ENCODE results near the gene M6PR. TPM values are rescaled to one million over a fixed set of nuclear protein-coding genes. Genes with fewer than 3 reads are reported as not detected.

Gene M6PR
- total and polyA plus RNA-seq, 2 of the 8 experiments (the other 6 are each of a cell fraction or from before 2014, with no cell fraction given) = 106 to 122 TPM

DNA sequence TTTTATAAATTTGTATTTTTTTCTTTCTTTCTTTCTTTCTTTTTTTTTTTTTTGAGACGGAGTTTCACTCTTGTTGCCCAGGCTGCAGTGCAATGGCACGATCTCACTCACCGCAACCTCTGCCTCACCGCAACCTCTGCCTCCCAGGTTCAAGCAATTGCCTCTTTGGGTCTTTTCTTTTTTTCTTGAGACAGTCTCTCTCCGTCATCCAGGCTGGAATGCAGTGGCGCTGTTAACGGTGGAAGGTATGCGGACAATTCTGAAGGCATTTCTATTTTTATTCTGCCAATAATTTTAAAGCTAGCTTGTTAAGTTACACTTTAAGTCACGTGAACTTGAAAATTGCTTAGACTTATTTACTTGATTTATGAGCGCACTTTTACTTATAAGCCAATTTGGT lies 43.9 kb downstream of the M6PR start:
- Histone ChIP-seq H3K4me2 (ENCODE audit: insufficient read depth in 1 of 2, low read depth in 2 of 2, low read length in 2 of 2) (peak overlapping the region in 1 of 2 experiments; percentile 10; a peak in 3 of 4 replicates), H2BK15ac (ENCODE audit: low read length) (no peak overlapping the region), H4K20me1 (replicated peaks in 1 of 2; ENCODE audit: control insufficient read depth in 1 of 2, insufficient read depth in 2 of 2, low read length in 2 of 2) (no peaks in the 10 kb centered on the region), H3K23ac (ENCODE audit: insufficient read length) (no peak overlapping the region), H3K27ac (ENCODE audit: low read depth, low read length) (no peak overlapping the region), H3K23me2 (ENCODE audit: low read depth, low read length) (no peaks in the 10 kb centered on the region; the same call in 1 of the 2 replicates), H2BK120ac (replicated peaks; ENCODE audit: low read depth, low read length) (no peak overlapping the region), H2AK5ac (ENCODE audit: low read depth, low read length) (no peak overlapping the region; the same call in 1 of the 2 replicates), H3K9ac (replicated peaks in 1 of 4; ENCODE audit: extremely low read depth in 1 of 4, low read depth in 3 of 4, low read length in 3 of 4) (no peak overlapping the region), H3K56ac (replicated peaks; ENCODE audit: insufficient read length, low read depth, low read length) (no peak overlapping the region), H3K4me1 (replicated peaks in 1 of 4; ENCODE audit: control insufficient read depth in 3 of 4, insufficient read depth in 4 of 4, low read length in 3 of 4) (peaks cover 4 to 25% (median 17%) of the 10 kb centered on the region in 4 experiments; a peak in 6 of 7 replicates), H2BK12ac (ENCODE audit: low read depth, low read length) (peak overlapping the region; percentile 94; the same call in 1 of the 2 replicates), H4K5ac (ENCODE audit: insufficient read length, low read depth, low read length) (no peak overlapping the region), H3K4ac (replicated peaks; ENCODE audit: insufficient read length, low read depth, low read length) (no peak overlapping the region), H3K79me2 (ENCODE audit: control insufficient read depth in 1 of 2, insufficient read depth in 2 of 2, low read length in 2 of 2) (no peaks in the 10 kb centered on the region), H2BK20ac (ENCODE audit: low read length) (no peak overlapping the region), H3K18ac (ENCODE audit: extremely low read depth, low read length) (no peak overlapping the region), H3K14ac (ENCODE audit: insufficient read length) (no peak overlapping the region), H3K36me3 (ENCODE audit: control insufficient read depth in 2 of 4, insufficient read depth in 4 of 4, low read length in 3 of 4) (no peaks in the 10 kb centered on the region; a peak in 1 of 8 replicates), H3K79me1 (ENCODE audit: low read depth, low read length) (no peaks in the 10 kb centered on the region), H3K27me3 (replicated peaks in 1 of 4; ENCODE audit: control insufficient read depth in 3 of 4, extremely low read depth in 1 of 4, insufficient read depth in 3 of 4, low read length in 3 of 4) (no peaks in the 10 kb centered on the region), H3K9me3 (ENCODE audit: insufficient read depth in 2 of 2, low read depth in 1 of 2, low read length in 1 of 2) (peaks cover 2 to 6% of the 10 kb centered on the region in 2 experiments; a peak in 1 of 4 replicates), H4K91ac (replicated peaks; ENCODE audit: insufficient read length, low read length) (no peak overlapping the region), H2BK5ac (ENCODE audit: low read depth, low read length) (peak overlapping the region; percentile 86; the same call in 1 of the 2 replicates), H2AFZ (ENCODE audit: low read length) (no peak overlapping the region), H3K4me3 (ENCODE audit: extremely low read depth in 1 of 4, insufficient read depth in 2 of 4, low read depth in 3 of 4, low read length in 4 of 4) (no peak overlapping the region), H4K8ac (ENCODE audit: extremely low read depth, insufficient read depth, low read length) (no peak overlapping the region)
- peak; percentile 80 for TF ChIP-seq TEAD4 (IDR thresholded peaks at IDR 0.05; ENCODE audit: low read depth, low read length)
- TF ChIP-seq, protein P1, sequence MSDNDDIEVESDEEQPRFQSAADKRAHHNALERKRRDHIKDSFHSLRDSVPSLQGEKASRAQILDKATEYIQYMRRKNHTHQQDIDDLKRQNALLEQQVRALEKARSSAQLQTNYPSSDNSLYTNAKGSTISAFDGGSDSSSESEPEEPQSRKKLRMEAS (IDR thresholded peaks at IDR 0.05) = no peak
- WGBS, 2 experiments (ENCODE audit: extremely low coverage in 1 of 2, insufficient coverage in 1 of 2, insufficient read length in 1 of 2, insufficient replicate concordance in 2 of 2, low coverage in 1 of 2, low lambda C conversion rate in 2 of 2, missing lambda C conversion rate in 1 of 2) = 66% methylated on average over 6 of the region's 10 CpGs; no CpG with 5 or more reads in 1 of the 2 experiments
- POLR2A ChIA-PET (ENCODE audit: partially characterized antibody) = interaction anchor here (0.6 to 3.8 kb wide), 4 partner anchors 9 to 287 kb away, joined by 3 to 16 read pairs (median 4); partner anchors contain the start of gene PHC1
- CTCF ChIA-PET (ENCODE audit: partially characterized antibody) = interaction anchor here (0.9 to 2.8 kb wide), 2 partner anchors 15 to 79 kb away, joined by 3 to 12 read pairs; no protein-coding TSS in a partner anchor
- FAIRE-seq (no peak), DNase-seq (ENCODE audit: low read depth in 1 of 2, low spot score in 2 of 2) (no peak)

Data from H1 (cell line).